Osteocyte (in vitro differentiated cells): ENCODE results near the gene CCDC80. TPM values are rescaled to one million over a fixed set of nuclear protein-coding genes. Genes with fewer than 3 reads are reported as not detected.
A peak's percentile ranks its signal among the peaks of the same experiment; 100 is the strongest.

ENCODE experiments used
- DNase-seq: peaks from one replicate; pipeline ENCODE4 v3.0.0; 2021; ENCODE audit warnings: mixed read lengths; ENCODE audit not compliant: unreplicated experiment; ENCODE audit errors: extremely low spot score
- H3K27ac Mint-ChIP-seq: one replicate; pipeline ENCODE4 v1.8.0; 2021; ENCODE audit warnings: mild to moderate bottlenecking, mixed read lengths; ENCODE audit not compliant: unreplicated experiment
- H3K27me3 Mint-ChIP-seq: one replicate; pipeline ENCODE4 v1.8.0; 2021; ENCODE audit warnings: mixed read lengths; ENCODE audit not compliant: unreplicated experiment
- H3K36me3 Mint-ChIP-seq: one replicate; pipeline ENCODE4 v1.8.0; 2021; ENCODE audit warnings: mixed read lengths; ENCODE audit not compliant: unreplicated experiment
- H3K4me1 Mint-ChIP-seq: one replicate; pipeline ENCODE4 v1.8.0; 2021; ENCODE audit warnings: mixed read lengths; ENCODE audit not compliant: unreplicated experiment
- H3K4me3 Mint-ChIP-seq: one replicate; pipeline ENCODE4 v1.8.0; 2021; ENCODE audit warnings: mild to moderate bottlenecking, moderate library complexity, mixed read lengths; ENCODE audit not compliant: unreplicated experiment
- H3K9me3 Mint-ChIP-seq: one replicate; pipeline ENCODE4 v1.8.0; 2021; ENCODE audit warnings: mixed read lengths; ENCODE audit not compliant: unreplicated experiment
- CTCF ChIP-seq: fragments of 200-600 bp; sonication (generic); IDR thresholded peaks from 2 replicates; pipeline ENCODE4 v1.5.0; 2021; ENCODE audit warnings: antibody characterized with exemption, mild to moderate bottlenecking, moderate library complexity
- total RNA-seq: library from RNA; stranded (reverse); gene quantifications from 2 replicates; pipeline ENCODE4 v1.2.1, GENCODE V29; 2021

CCDC80 gene
- total RNA-seq, 1 donor from 2014 or later = 1,760 TPM

- no peaks in the 10 kb centered on the region for H3K9me3 Mint-ChIP-seq
- peaks cover 18% of the 10 kb centered on the region for H3K4me1 Mint-ChIP-seq
- TF ChIP-seq CTCF = no peak
- peaks cover 22% of the 10 kb centered on the region for H3K36me3 Mint-ChIP-seq
- H3K4me3 Mint-ChIP-seq = no peak overlapping the region
- H3K27me3 Mint-ChIP-seq = no peaks in the 10 kb centered on the region
- no peak for DNase-seq
- no peak overlapping the region for H3K27ac Mint-ChIP-seq
Measured at GRCh38 chr3:112639455-112640225, 1.3 kb downstream of the CCDC80 start.

- DNase-seq = no peak
- Mint-ChIP-seq H3K27ac (no peak overlapping the region), H3K27me3 (no peaks in the 10 kb centered on the region), H3K4me3 (no peak overlapping the region), H3K9me3 (no peaks in the 10 kb centered on the region), H3K4me1 (peaks cover 29% of the 10 kb centered on the region), H3K36me3 (peaks cover 29% of the 10 kb centered on the region)
- no peak for TF ChIP-seq CTCF
Measured at GRCh38 chr3:112638327-112639020, 2.5 kb downstream of the CCDC80 start.

GRCh38 chr3:112637700-112638099 is 3.2 kb downstream of the CCDC80 start:
- no peak for TF ChIP-seq CTCF
- Mint-ChIP-seq H3K4me1 (peaks cover 37% of the 10 kb centered on the region), H3K9me3 (no peaks in the 10 kb centered on the region), H3K27me3 (no peaks in the 10 kb centered on the region), H3K36me3 (peaks cover 29% of the 10 kb centered on the region), H3K4me3 (no peak overlapping the region), H3K27ac (no peak overlapping the region)
- no peak for DNase-seq

- H3K4me1 Mint-ChIP-seq = peaks cover 57% of the 10 kb centered on the region
- no peaks in the 10 kb centered on the region for H3K27me3 Mint-ChIP-seq
- TF ChIP-seq CTCF = peak; percentile 20
- H3K27ac Mint-ChIP-seq = no peak overlapping the region
- no peaks in the 10 kb centered on the region for H3K9me3 Mint-ChIP-seq
- no peak for DNase-seq
- peaks cover 44% of the 10 kb centered on the region for H3K36me3 Mint-ChIP-seq
- H3K4me3 Mint-ChIP-seq = no peak overlapping the region
Measured at GRCh38 chr3:112635674-112636073, 5.3 kb downstream of the CCDC80 start.
